Endothelial cell of umbilical vein (primary cell): Measurements from ENCODE around the gene IGFBP7.

ENCODE experiments used
- CTCF ChIP-seq, 2 donors: IDR thresholded peaks; 1 replicate in 1 of 2; 2 replicates in 1 of 2; pipeline ENCODE4 v1.5.1; 2011; ENCODE audit warnings: low read length in 2 of 2, mild to moderate bottlenecking in 2 of 2, moderate library complexity in 2 of 2, control low read depth in 1 of 2, inconsistent platforms in 1 of 2, low read depth in 1 of 2; ENCODE audit not compliant: insufficient read depth in 1 of 2; ENCODE audit errors: extremely low read depth in 1 of 2
- POLR2AphosphoS5 ChIP-seq: IDR thresholded peaks from 2 replicates; pipeline ENCODE4 v1.6.1; 2012; ENCODE audit warnings: low read depth, mild to moderate bottlenecking, control low read depth, low read length, moderate library complexity; ENCODE audit not compliant: insufficient read depth

- TF ChIP-seq CTCF (IDR thresholded peaks at IDR 0.05; ENCODE audit: extremely low read depth in 1 of 2, insufficient read depth in 1 of 2, low read depth in 1 of 2, low read length in 2 of 2) (no peak), POLR2AphosphoS5 (no peak)
These were observed 123.2 kb downstream of the IGFBP7 start for GRCh38 chr4:56986952-56987351.
